HG03354 (cell line): ENCODE measurements around the gene PIWIL4.
"Not testable (repeated sequence)": the region's sequence is repeated elsewhere in the genome, so short reads cannot be mapped to it uniquely, and the experiment has no call there.

Experiments
- ATAC-seq: cut with Tn5 transposase; IDR thresholded peaks from one replicate; pipeline ENCODE4 v1.9.1; 2021; ENCODE audit warnings: mild to moderate bottlenecking; ENCODE audit not compliant: unreplicated experiment, poor library complexity, severe bottlenecking

The PIWIL4 gene

GRCh38 chr11:94629741-94630140 is 62.6 kb downstream of the PIWIL4 start:
- no peak for ATAC-seq

GRCh38 chr11:94630221-94630620 is 63.1 kb downstream of the PIWIL4 start:
- ATAC-seq, result no peak

GRCh38 chr11:94632356-94632755 is 65.2 kb downstream of the PIWIL4 start:
- ATAC-seq, result no peak

GRCh38 chr11:94635072-94635471 is 67.9 kb downstream of the PIWIL4 start:
- ATAC-seq, result no peak

- no peak for ATAC-seq
These were observed 69.3 kb downstream of the PIWIL4 start for GRCh38 chr11:94636388-94636949.

GRCh38 chr11:94638301-94638901 is 71.2 kb downstream of the PIWIL4 start:
- ATAC-seq, result no peak

GRCh38 chr11:94638902-94639373 is 71.8 kb downstream of the PIWIL4 start:
- ATAC-seq, result no peak

GRCh38 chr11:94639901-94640721 is 72.9 kb downstream of the PIWIL4 start:
- ATAC-seq, result no peak

GRCh38 chr11:94641167-94641761 is 74.1 kb downstream of the PIWIL4 start:
- no peak for ATAC-seq

GRCh38 chr11:94643186-94643585 is 76.0 kb downstream of the PIWIL4 start:
- ATAC-seq, result not testable (repeated sequence)

GRCh38 chr11:94647926-94648325 is 80.8 kb downstream of the PIWIL4 start:
- ATAC-seq, result no peak

GRCh38 chr11:94648789-94649188 is 81.6 kb downstream of the PIWIL4 start:
- ATAC-seq, result no peak

- ATAC-seq, result no peak
These were observed 82.1 kb downstream of the PIWIL4 start for GRCh38 chr11:94649254-94649653.

GRCh38 chr11:94649964-94650623 is 82.9 kb downstream of the PIWIL4 start:
- no peak for ATAC-seq

GRCh38 chr11:94650756-94651155 is 83.6 kb downstream of the PIWIL4 start:
- no peak for ATAC-seq

GRCh38 chr11:94652735-94653284 is 85.6 kb downstream of the PIWIL4 start:
- no peak for ATAC-seq

- ATAC-seq, result no peak
These were observed 86.4 kb downstream of the PIWIL4 start for GRCh38 chr11:94653561-94653960.

- ATAC-seq, result no peak
These were observed 87.0 kb downstream of the PIWIL4 start for GRCh38 chr11:94654201-94654600.

- ATAC-seq, result no peak
These were observed 88.1 kb downstream of the PIWIL4 start for GRCh38 chr11:94655291-94655690.

- no peak for ATAC-seq
These were observed 88.8 kb downstream of the PIWIL4 start for GRCh38 chr11:94655956-94656355.
